Measurements from ENCODE around the gene RASGRF2.

GRCh38 chr5:81147886-81148571, 187.9 kb downstream of the RASGRF2 start:
- TF ChIP-seq EZH2phosphoT487 (IDR thresholded peaks at IDR 0.05; ENCODE audit: borderline replicate concordance, low read length), result no peak
- TF ChIP-seq CTCF (IDR thresholded peaks at IDR 0.05; ENCODE audit: low read depth, low read length, poor library complexity, severe bottlenecking), result no peak
